Sigmoid colon (tissue), 4 donors: ENCODE measurements around the gene CCIN.
A peak's percentile ranks its signal among the peaks of the same experiment; 100 is the strongest.

Experiments
- EP300 ChIP-seq, 4 donors: sonication (generic); formaldehyde crosslinking; IDR thresholded peaks; one replicate each; pipeline ENCODE4 v1.6.1; 2017; ENCODE audit warnings: antibody characterized with exemption in 4 of 4
- POLR2A ChIP-seq, 2 donors: fragments of 450-650 bp; IDR thresholded peaks; one replicate each; pipeline ENCODE4 v1.6.1; 2016; ENCODE audit warnings: antibody characterized with exemption in 2 of 2, mild to moderate bottlenecking in 2 of 2, moderate library complexity in 2 of 2
- POLR2AphosphoS5 ChIP-seq, 4 donors: sonication (generic); formaldehyde crosslinking; IDR thresholded peaks; one replicate each; pipeline ENCODE4 v1.6.1; 2017; ENCODE audit warnings: antibody characterized with exemption in 4 of 4
- TF ChIP-seq, protein P1 (sequence below), 4 experiments: fragments of 450-650 bp in 3 of 4; fragments of 200-600 bp in 1 of 4; IDR thresholded peaks; one replicate each; pipeline ENCODE4 v1.5.1; 2016 to 2019; ENCODE audit warnings: antibody characterized with exemption in 4 of 4, mild to moderate bottlenecking in 3 of 4, moderate library complexity in 2 of 4

DNA sequence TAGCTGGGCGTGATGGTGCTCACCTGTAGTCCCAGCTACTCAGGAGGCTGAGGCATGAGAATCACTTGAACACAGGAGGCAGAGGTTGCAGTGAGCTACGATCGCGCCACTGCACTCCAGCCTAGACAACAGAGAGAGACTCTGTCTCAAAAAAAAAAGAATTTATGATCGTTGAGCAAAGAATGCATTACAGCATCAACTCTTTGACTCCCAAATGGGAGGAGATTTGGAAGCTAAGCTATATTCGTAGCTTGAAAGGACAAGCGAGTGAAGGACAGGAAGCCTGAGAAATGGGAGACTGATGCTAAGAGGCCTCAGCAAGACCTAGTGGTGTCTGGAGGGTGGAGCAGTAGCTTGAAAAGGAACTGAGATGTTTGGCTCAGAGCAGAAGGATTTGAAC is 10.3 kb upstream of the CCIN start:
- TF ChIP-seq, protein P1, sequence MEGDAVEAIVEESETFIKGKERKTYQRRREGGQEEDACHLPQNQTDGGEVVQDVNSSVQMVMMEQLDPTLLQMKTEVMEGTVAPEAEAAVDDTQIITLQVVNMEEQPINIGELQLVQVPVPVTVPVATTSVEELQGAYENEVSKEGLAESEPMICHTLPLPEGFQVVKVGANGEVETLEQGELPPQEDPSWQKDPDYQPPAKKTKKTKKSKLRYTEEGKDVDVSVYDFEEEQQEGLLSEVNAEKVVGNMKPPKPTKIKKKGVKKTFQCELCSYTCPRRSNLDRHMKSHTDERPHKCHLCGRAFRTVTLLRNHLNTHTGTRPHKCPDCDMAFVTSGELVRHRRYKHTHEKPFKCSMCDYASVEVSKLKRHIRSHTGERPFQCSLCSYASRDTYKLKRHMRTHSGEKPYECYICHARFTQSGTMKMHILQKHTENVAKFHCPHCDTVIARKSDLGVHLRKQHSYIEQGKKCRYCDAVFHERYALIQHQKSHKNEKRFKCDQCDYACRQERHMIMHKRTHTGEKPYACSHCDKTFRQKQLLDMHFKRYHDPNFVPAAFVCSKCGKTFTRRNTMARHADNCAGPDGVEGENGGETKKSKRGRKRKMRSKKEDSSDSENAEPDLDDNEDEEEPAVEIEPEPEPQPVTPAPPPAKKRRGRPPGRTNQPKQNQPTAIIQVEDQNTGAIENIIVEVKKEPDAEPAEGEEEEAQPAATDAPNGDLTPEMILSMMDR (IDR thresholded peaks at IDR 0.05): no peak
- no peak for TF ChIP-seq POLR2A (IDR thresholded peaks at IDR 0.05)
- TF ChIP-seq EP300 (IDR thresholded peaks at IDR 0.05): no peak
- TF ChIP-seq POLR2AphosphoS5 (IDR thresholded peaks at IDR 0.05): peak in 2 of 4 donors; percentile 16 to 19
